Colonic mucosa (tissue), 4 donors: ENCODE data around the gene SINHCAF. TPM values are rescaled to one million over a fixed set of nuclear protein-coding genes. Genes with fewer than 3 reads are reported as not detected.

Source experiments
- DNase-seq: peaks from one replicate; pipeline ENCODE4 v3.0.0-alpha.2; 2020
- H3K27ac ChIP-seq: fragments of 200-600 bp; one replicate; pipeline ENCODE4 v1.8.0; 2021
- H3K27me3 ChIP-seq: fragments of 200-600 bp; one replicate; pipeline ENCODE4 v1.8.0; 2021
- H3K36me3 ChIP-seq: fragments of 200-600 bp; one replicate; pipeline ENCODE4 v1.8.0; 2021
- H3K4me1 ChIP-seq: fragments of 200-600 bp; one replicate; pipeline ENCODE4 v1.8.0; 2021; ENCODE audit warnings: mild to moderate bottlenecking
- H3K4me3 ChIP-seq: fragments of 200-600 bp; one replicate; pipeline ENCODE4 v1.8.0; 2021
- H3K9ac ChIP-seq, 2 donors: one replicate each; pipeline ENCODE4 v1.7.0; 2013; ENCODE audit warnings: control low read depth in 2 of 2, low read depth in 2 of 2, low read length in 2 of 2
- H3K9me3 ChIP-seq: fragments of 200-600 bp; one replicate; pipeline ENCODE4 v1.8.0; 2021
- CTCF ChIP-seq: fragments of 200-600 bp; IDR thresholded peaks from one replicate; pipeline ENCODE4 v1.8.0; 2022; ENCODE audit warnings: antibody characterized with exemption, mild to moderate bottlenecking
- intact Hi-C: fragments of 100-400 bp; cut with DNase I; formaldehyde crosslinking; loops from one replicate; pipeline ENCODE4 v1.14.1; 2022
- total RNA-seq, 2 donors: library from RNA; stranded (reverse); fragmentation: NEBNext Ultra II Directional in 1 of 2; extraction: Animal tissue kit (Norgen Biotek cat#: 25700) in 1 of 2; gene quantifications; one replicate each; pipeline ENCODE4 v1.2.1, GENCODE V29; 2021
- donor health status: healthy.
- donor health status: DM: no; HTN: no; CAD: no.
- donor health status: DM: no; HTN: no; CAD: no.

Gene SINHCAF
- total RNA-seq, 2 donors from 2014 or later, result 58.9 to 107 TPM

GRCh38 chr12:31233061-31233730 is 92.8 kb downstream of the SINHCAF start:
- intact Hi-C loops, result no loop called here
- DNase-seq, result peak; percentile 7
- no peak for TF ChIP-seq CTCF
- Histone ChIP-seq H3K9me3 (no peaks in the 10 kb centered on the region), H3K9ac (no peak overlapping the region), H3K36me3 (no peaks in the 10 kb centered on the region), H3K4me1 (no peaks in the 10 kb centered on the region), H3K27me3 (no peaks in the 10 kb centered on the region), H3K4me3 (no peak overlapping the region), H3K27ac (no peak overlapping the region)

- Histone ChIP-seq H3K4me1 (no peaks in the 10 kb centered on the region), H3K36me3 (no peaks in the 10 kb centered on the region), H3K9ac (no peak overlapping the region), H3K27ac (no peak overlapping the region), H3K27me3 (no peaks in the 10 kb centered on the region), H3K9me3 (no peaks in the 10 kb centered on the region), H3K4me3 (no peak overlapping the region)
- no peak for TF ChIP-seq CTCF
- intact Hi-C loops, result no loop called here
- DNase-seq, result peak; percentile 8
Observed at GRCh38 chr12:31232361-31232965, 93.5 kb downstream of the SINHCAF start.

GRCh38 chr12:31231611-31232360 is 94.2 kb downstream of the SINHCAF start:
- H3K36me3 ChIP-seq, result no peaks in the 10 kb centered on the region
- no peak overlapping the region for H3K9ac ChIP-seq
- no peak overlapping the region for H3K27ac ChIP-seq
- intact Hi-C loops, result no loop called here
- no peak for TF ChIP-seq CTCF
- H3K27me3 ChIP-seq, result no peaks in the 10 kb centered on the region
- DNase-seq, result peak; percentile 0
- H3K4me3 ChIP-seq, result no peak overlapping the region
- H3K4me1 ChIP-seq, result no peaks in the 10 kb centered on the region
- H3K9me3 ChIP-seq, result no peaks in the 10 kb centered on the region
